Muscle of leg (tissue), 11 donors: ENCODE measurements around the gene ATP1A2. TPM values are rescaled to one million over a fixed set of nuclear protein-coding genes. Genes with fewer than 3 reads are reported as not detected.
"Not testable (repeated sequence)": the region's sequence is repeated elsewhere in the genome, so short reads cannot be mapped to it uniquely, and the experiment has no call there.

Experiments
- DNase-seq: peaks from one replicate; pipeline ENCODE4 v3.0.0; 2013
- H3K27ac ChIP-seq: one replicate; pipeline ENCODE4 v1.5.1; 2013; ENCODE audit warnings: mild to moderate bottlenecking, low read length, control low read depth
- H3K27me3 ChIP-seq: one replicate; pipeline ENCODE4 v1.6.1; 2013; ENCODE audit warnings: low read length; ENCODE audit not compliant: control insufficient read depth, insufficient read depth
- H3K36me3 ChIP-seq: one replicate; pipeline ENCODE4 v1.6.1; 2013; ENCODE audit warnings: low read length; ENCODE audit not compliant: control insufficient read depth, insufficient read depth
- H3K4me1 ChIP-seq: one replicate; pipeline ENCODE4 v1.6.1; 2013; ENCODE audit warnings: low read length; ENCODE audit not compliant: control insufficient read depth, insufficient read depth
- H3K4me3 ChIP-seq: one replicate; pipeline ENCODE4 v1.5.1; 2013; ENCODE audit warnings: low read length, control low read depth
- H3K9me3 ChIP-seq: replicated peaks from 2 replicates; pipeline ENCODE4 v1.6.1; 2013; ENCODE audit warnings: low read depth, low read length; ENCODE audit not compliant: control insufficient read depth
- WGBS: methylation state at CpG from one replicate; pipeline ENCODE4 v1.1.5; 2013; ENCODE audit warnings: missing lambda C conversion rate; ENCODE audit not compliant: insufficient coverage; 5-methylcytosine and 5-hydroxymethylcytosine counted together
- polyA plus RNA-seq, 8 donors: library from polyadenylated mRNA; unstranded; fragments of 120-200 nt; gene quantifications; one replicate each; pipeline versions ENCODE4 v1.2.1 to v1.2.3, GENCODE V29; 2013; ENCODE audit warnings: inconsistent platforms in 1 of 8, low replicate concordance in 1 of 8; ENCODE audit not compliant: insufficient read length in 8 of 8, insufficient read depth in 1 of 8
- total RNA-seq: library from RNA; stranded (reverse); fragments of 120-200 nt; gene quantifications from one replicate; pipeline ENCODE4 v1.2.4, GENCODE V29; 2013

The ATP1A2 gene
- total and polyA plus RNA-seq, 9 donors = 44.6 to 85.6 (median 58.1) TPM

- H3K27me3 ChIP-seq, H3K9me3 ChIP-seq, H3K36me3 ChIP-seq, H3K4me3 ChIP-seq, DNase-seq, H3K27ac ChIP-seq: not testable (repeated sequence)
- H3K4me1 ChIP-seq = peaks cover 75% of the 10 kb centered on the region
- WGBS = 100% methylated on average over 2 of the region's 10 CpGs
These were observed 4.1 kb upstream of the ATP1A2 start for GRCh38 chr1:160111462-160111861.

DNA sequence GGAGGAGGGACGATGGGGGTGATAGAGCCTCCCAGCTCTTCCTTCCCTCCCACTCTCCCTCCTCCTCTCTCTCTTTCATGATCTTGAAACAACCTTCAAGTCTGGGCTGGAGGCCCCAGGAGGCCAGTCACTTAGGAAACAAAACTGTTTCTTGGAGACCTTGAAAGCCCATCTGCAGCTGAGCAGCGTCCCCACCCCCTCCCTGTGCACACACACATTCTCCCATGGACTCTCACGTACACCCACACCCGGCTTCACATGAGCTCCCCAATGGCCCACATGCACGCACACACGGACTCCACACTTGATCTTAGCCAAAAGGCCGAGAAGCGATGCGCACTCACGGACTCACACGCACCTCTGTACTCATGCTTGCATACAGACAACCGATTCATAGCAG is 3.2 kb upstream of the ATP1A2 start:
- peaks cover 83% of the 10 kb centered on the region for H3K4me1 ChIP-seq
- DNase-seq = peak; percentile 96
- WGBS = 23% methylated on average over 12 of the region's 12 CpGs

DNA sequence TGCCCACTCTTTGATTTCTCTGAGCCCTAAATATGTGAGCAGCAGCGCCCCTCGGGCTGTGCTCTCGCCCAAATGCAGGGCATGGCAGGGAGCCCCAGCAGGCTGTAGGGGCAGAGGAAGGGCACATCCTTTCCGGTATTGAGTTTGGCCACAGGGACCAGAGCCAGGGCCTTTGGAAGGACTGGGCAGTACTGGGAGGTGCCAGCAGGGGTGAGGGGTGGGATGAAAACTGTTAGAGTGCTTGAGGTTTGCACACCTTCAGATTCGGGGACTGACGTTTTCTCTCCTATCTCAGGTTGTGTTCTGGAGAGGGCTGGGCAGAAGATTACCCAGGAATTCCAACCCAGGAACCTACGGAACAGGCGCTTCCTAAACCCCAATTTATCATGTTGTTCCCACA is 2.2 kb upstream of the ATP1A2 start:
- 70% methylated on average over 8 of the region's 8 CpGs for WGBS
- Histone ChIP-seq H3K27ac (peak overlapping the region; percentile 69), H3K27me3 (no peaks in the 10 kb centered on the region), H3K36me3 (no peaks in the 10 kb centered on the region), H3K4me1 (peaks cover 93% of the 10 kb centered on the region), H3K9me3 (no peaks in the 10 kb centered on the region), H3K4me3 (no peak overlapping the region)
- no peak for DNase-seq

More for the DNA sequence above, 3.2 kb upstream of the ATP1A2 start:
- Histone ChIP-seq H3K36me3 (no peaks in the 10 kb centered on the region), H3K27me3 (no peaks in the 10 kb centered on the region), H3K4me3 (no peak overlapping the region), H3K27ac (peak overlapping the region; percentile 65), H3K9me3 (no peaks in the 10 kb centered on the region)

GRCh38 chr1:160114085-160114484 is 1.5 kb upstream of the ATP1A2 start:
- Histone ChIP-seq H3K4me1 (peaks cover 92% of the 10 kb centered on the region), H3K36me3 (no peaks in the 10 kb centered on the region), H3K27me3 (no peaks in the 10 kb centered on the region), H3K4me3 (no peak overlapping the region), H3K9me3 (no peaks in the 10 kb centered on the region), H3K27ac (peak overlapping the region; percentile 69)
- peak; percentile 53 for DNase-seq
- 62% methylated on average over 3 of the region's 4 CpGs for WGBS

- WGBS = 32% methylated on average over 4 of the region's 12 CpGs
- Histone ChIP-seq H3K9me3 (no peaks in the 10 kb centered on the region), H3K36me3 (peaks cover 7% of the 10 kb centered on the region), H3K4me3 (peak overlapping the region; percentile 50), H3K27me3 (no peaks in the 10 kb centered on the region), H3K27ac (peak overlapping the region; percentile 66), H3K4me1 (peaks cover 72% of the 10 kb centered on the region)
- DNase-seq = peak; percentile 85
These were observed 956 bp downstream of the ATP1A2 start for GRCh38 chr1:160116283-160117147.

DNA sequence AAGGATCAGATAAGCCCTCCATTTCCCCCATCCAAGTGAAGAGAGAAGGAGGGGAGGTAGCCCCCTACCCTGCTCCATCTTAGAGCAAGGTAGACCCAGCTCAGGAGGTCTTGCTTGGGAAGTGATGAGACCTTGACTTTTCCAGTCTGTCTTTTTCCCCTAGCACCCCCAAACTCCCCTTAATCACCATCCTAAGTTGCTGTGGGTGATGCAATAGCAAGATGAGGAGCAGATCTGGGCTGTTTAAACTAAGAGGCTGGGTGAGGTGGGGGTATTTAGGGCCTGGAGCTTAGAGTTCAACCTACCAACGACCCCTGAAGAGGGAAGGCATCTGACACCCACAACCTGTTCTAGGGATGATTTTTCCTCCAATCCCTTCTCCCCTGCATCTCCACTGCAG is 1.7 kb downstream of the ATP1A2 start:
- Histone ChIP-seq H3K4me3 (peak overlapping the region; percentile 50), H3K4me1 (peaks cover 66% of the 10 kb centered on the region), H3K27me3 (no peaks in the 10 kb centered on the region), H3K36me3 (peaks cover 8% of the 10 kb centered on the region), H3K9me3 (no peaks in the 10 kb centered on the region), H3K27ac (peak overlapping the region; percentile 66)
- no peak for DNase-seq
- no CpG with 5 or more reads among the region's 1 CpG for WGBS

DNA sequence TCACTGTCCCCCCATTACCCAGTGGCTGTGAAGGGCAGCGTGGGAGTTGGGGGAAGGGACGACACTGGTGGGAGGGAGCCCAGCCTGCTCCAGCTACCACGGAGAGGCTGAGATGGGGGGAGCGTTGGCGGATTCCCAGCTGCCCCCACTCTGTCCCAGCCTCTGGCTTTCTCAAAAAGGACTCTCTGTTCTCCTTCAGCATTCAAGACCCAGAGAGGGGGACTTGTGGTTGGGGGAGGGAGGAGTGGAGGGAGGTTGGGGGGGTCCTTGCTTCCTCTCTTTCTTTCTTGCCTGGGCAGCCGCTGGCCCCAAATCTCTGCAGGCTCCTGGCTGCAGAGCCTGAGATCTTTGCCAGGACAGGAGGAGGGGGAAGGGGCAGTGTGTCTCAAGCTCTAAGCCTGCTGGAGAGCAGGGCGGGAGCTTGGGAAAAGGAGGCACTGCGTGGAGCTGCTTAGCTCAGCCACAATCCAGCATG is 2.2 kb downstream of the ATP1A2 start:
- peak overlapping the region; percentile 20 for H3K27ac ChIP-seq
- peaks cover 62% of the 10 kb centered on the region for H3K4me1 ChIP-seq
- H3K36me3 ChIP-seq = peaks cover 12% of the 10 kb centered on the region
- no peaks in the 10 kb centered on the region for H3K9me3 ChIP-seq
- DNase-seq = peak; percentile 86
- no CpG with 5 or more reads among the region's 8 CpGs for WGBS
- no peaks in the 10 kb centered on the region for H3K27me3 ChIP-seq
- peak overlapping the region; percentile 50 for H3K4me3 ChIP-seq

DNA sequence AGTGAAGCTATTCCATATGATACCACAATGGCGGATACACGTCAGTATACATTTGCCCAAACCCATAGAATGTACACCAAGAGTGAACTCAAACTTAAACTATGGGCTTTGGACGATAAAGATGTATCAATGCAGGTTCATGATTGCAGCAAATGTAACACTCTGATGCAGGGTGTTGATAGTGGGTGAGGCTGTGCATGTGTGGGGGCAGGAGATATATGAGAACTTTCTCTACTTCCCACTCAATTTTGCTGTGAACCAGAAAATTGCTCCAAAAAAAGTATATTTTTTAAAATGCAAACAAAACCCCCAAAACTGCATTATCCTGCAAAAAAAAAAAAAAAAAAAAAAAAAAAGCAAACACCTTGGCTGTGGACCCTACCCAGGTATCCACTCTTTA is 3.4 kb downstream of the ATP1A2 start:
- H3K27ac ChIP-seq = no peak overlapping the region
- H3K36me3 ChIP-seq = peaks cover 24% of the 10 kb centered on the region
- H3K4me1 ChIP-seq = peaks cover 52% of the 10 kb centered on the region
- WGBS = no CpG with 5 or more reads among the region's 3 CpGs
- no peaks in the 10 kb centered on the region for H3K27me3 ChIP-seq
- H3K4me3 ChIP-seq = no peak overlapping the region
- H3K9me3 ChIP-seq = no peaks in the 10 kb centered on the region
- no peak for DNase-seq

GRCh38 chr1:160120797-160121196 is 5.2 kb downstream of the ATP1A2 start:
- WGBS = no CpG with 5 or more reads among the region's 5 CpGs
- Histone ChIP-seq H3K9me3 (no peaks in the 10 kb centered on the region), H3K36me3 (peaks cover 38% of the 10 kb centered on the region), H3K4me3 (no peak overlapping the region), H3K27me3 (no peaks in the 10 kb centered on the region), H3K27ac (no peak overlapping the region), H3K4me1 (peaks cover 43% of the 10 kb centered on the region)
- no peak for DNase-seq

DNA sequence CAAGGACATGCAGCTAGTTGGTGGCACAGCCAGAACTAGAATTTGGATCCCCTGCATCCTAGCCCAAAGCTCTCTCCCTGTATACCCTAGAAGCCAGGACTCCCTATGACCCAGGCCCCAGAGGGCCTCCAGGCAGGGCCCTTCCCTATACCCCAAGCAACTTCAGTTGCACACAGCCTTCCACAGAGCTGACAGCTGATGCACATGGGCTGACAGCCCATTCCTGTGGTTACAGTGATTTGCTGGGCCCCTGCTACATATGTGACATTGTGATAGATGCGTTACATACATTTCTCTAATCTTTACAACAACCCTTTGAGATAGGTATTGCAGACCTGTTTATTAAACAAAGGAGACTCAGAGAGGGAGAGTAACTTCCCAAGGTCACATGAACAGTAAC is 5.8 kb downstream of the ATP1A2 start:
- no peaks in the 10 kb centered on the region for H3K27me3 ChIP-seq
- H3K9me3 ChIP-seq = no peaks in the 10 kb centered on the region
- WGBS = no CpG with 5 or more reads among the region's 1 CpG
- H3K4me1 ChIP-seq = peaks cover 37% of the 10 kb centered on the region
- peaks cover 40% of the 10 kb centered on the region for H3K36me3 ChIP-seq
- H3K4me3 ChIP-seq = no peak overlapping the region
- no peak for DNase-seq
- no peak overlapping the region for H3K27ac ChIP-seq
